HepG2 (cell line): Measurements from ENCODE around the gene BCL2. TPM values are rescaled to one million over a fixed set of nuclear protein-coding genes. Genes with fewer than 3 reads are reported as not detected.

Experiments used
- ATAC-seq: fragments of 200-7000 bp; cut with Tn5 transposase; 3 replicates; pipeline ENCODE4 v1.9.1; 2020; ENCODE audit warnings: mild to moderate bottlenecking, moderate library complexity
- BruUV-seq: library from RNA; stranded (reverse); fragments of 400-500 nt; replicated peaks from 2 replicates; lab custom pipeline; 2021; lab: Mats Ljungman, UMichigan
- CTCF ChIA-PET: fragments of 300-600 bp; formaldehyde crosslinking; extraction: SDS; loops from one replicate; lab custom pipeline; 2021; ENCODE audit warnings: low total read pairs, inconsistent platforms, low intra/inter-chr PET ratio; lab: Yijun Ruan, JAX
- POLR2A ChIA-PET: fragments of 350-600 bp; sonication (Branson Sonifier 250); formaldehyde crosslinking; loops from one replicate; lab custom pipeline; 2020; ENCODE audit warnings: antibody characterized with exemption, inconsistent platforms; lab: Yijun Ruan, JAX
- DNase-seq: peaks from one replicate; pipeline ENCODE4 v3.0.0-alpha.2; 2015; ENCODE audit warnings: low spot score
- FAIRE-seq: peaks from 3 replicates; lab custom pipeline; 2011; peaks lifted over from hg19 to GRCh38; lab: Jason Lieb, UNC
- H2AFZ ChIP-seq: one replicate; pipeline ENCODE4 v1.6.1; 2011; ENCODE audit warnings: low read length, inconsistent platforms
- H3K27ac ChIP-seq: fragments of 300-600 bp; 3 replicates; pipeline ENCODE4 v1.8.0; 2011; ENCODE audit warnings: mixed run types, mild to moderate bottlenecking, mixed read lengths, low read length, inconsistent platforms; ENCODE audit not compliant: insufficient read depth; ENCODE audit errors: extremely low read length
- H3K27me3 ChIP-seq, 2 experiments: fragments of 200-600 bp in 1 of 2; 2 replicates in 1 of 2; 3 replicates in 1 of 2; pipeline versions ENCODE4 v1.6.0 to v1.8.0; 2011; ENCODE audit warnings: low read length in 2 of 2, mild to moderate bottlenecking in 2 of 2, moderate library complexity in 2 of 2, inconsistent platforms in 1 of 2; ENCODE audit not compliant: insufficient read depth in 2 of 2, control insufficient read depth in 1 of 2
- H3K36me3 ChIP-seq, 2 experiments: fragments of 200-600 bp in 1 of 2; replicated peaks in 1 of 2; 2 replicates in 1 of 2; 3 replicates in 1 of 2; pipeline versions ENCODE4 v1.5.1 to v1.8.0; 2011; ENCODE audit warnings: low read length in 2 of 2, inconsistent platforms in 1 of 2; ENCODE audit not compliant: insufficient read depth in 2 of 2, control insufficient read depth in 1 of 2
- H3K4me1 ChIP-seq: 2 replicates; pipeline ENCODE4 v1.5.1; 2012; ENCODE audit warnings: low read length, inconsistent platforms; ENCODE audit not compliant: insufficient read depth
- H3K4me2 ChIP-seq: 2 replicates; pipeline ENCODE4 v1.6.0; 2011; ENCODE audit warnings: low read depth, low read length, inconsistent platforms
- H3K4me3 ChIP-seq, 3 experiments: fragments of 200-600 bp in 1 of 3; sonication (generic), shearing (Covaris generic) in 1 of 3; replicated peaks in 1 of 3; 2 replicates each; pipeline ENCODE4 v1.5.1; 2011 to 2016; ENCODE audit warnings: low read length in 3 of 3, inconsistent platforms in 2 of 3, low read depth in 2 of 3, mild to moderate bottlenecking in 2 of 3, control low read depth in 1 of 3, mixed read lengths in 1 of 3; ENCODE audit not compliant: insufficient read depth in 1 of 3
- H3K79me2 ChIP-seq: one replicate; pipeline ENCODE4 v1.6.1; 2011; ENCODE audit warnings: low read length, inconsistent platforms; ENCODE audit not compliant: insufficient read depth
- H3K9ac ChIP-seq: 2 replicates; pipeline ENCODE4 v1.6.0; 2011; ENCODE audit warnings: mild to moderate bottlenecking, low read depth, low read length, inconsistent platforms; ENCODE audit not compliant: insufficient read depth
- H3K9me3 ChIP-seq: 2 replicates; pipeline ENCODE4 v1.5.1; 2012; ENCODE audit warnings: mild to moderate bottlenecking, low read length
- H4K20me1 ChIP-seq: 2 replicates; pipeline ENCODE4 v1.6.0; 2011; ENCODE audit warnings: inconsistent platforms, mild to moderate bottlenecking, low read length, moderate library complexity; ENCODE audit not compliant: insufficient read depth
- AKAP8 ChIP-seq: sonication (generic); formaldehyde crosslinking; IDR thresholded peaks from 2 replicates; pipeline ENCODE4 v1.5.1; 2020; ENCODE audit warnings: mild to moderate bottlenecking, missing genetic modification reagents
- ATM ChIP-seq: fragments of 450-650 bp; IDR thresholded peaks from 2 replicates; pipeline ENCODE4 v1.7.1; 2017; ENCODE audit warnings: mild to moderate bottlenecking, borderline replicate concordance
- CBX5 ChIP-seq: sonication (generic); formaldehyde crosslinking; IDR thresholded peaks from 2 replicates; pipeline ENCODE4 v1.4.0; 2020; ENCODE audit warnings: missing genetic modification reagents, borderline replicate concordance
- KDM5B ChIP-seq: sonication (generic); formaldehyde crosslinking; IDR thresholded peaks from 2 replicates; pipeline ENCODE4 v1.4.0; 2020; ENCODE audit warnings: missing genetic modification reagents, mild to moderate bottlenecking, borderline replicate concordance
- MAZ ChIP-seq, 2 experiments: sonication (generic) in 1 of 2; formaldehyde crosslinking in 1 of 2; IDR thresholded peaks; 2 replicates each; pipeline versions ENCODE4 v1.5.0 to v1.6.1; 2012 to 2020; ENCODE audit warnings: low read depth in 2 of 2, mild to moderate bottlenecking in 2 of 2, borderline replicate concordance in 1 of 2, improper control_type of control experiment in 1 of 2, low read length in 1 of 2, missing genetic modification reagents in 1 of 2, moderate library complexity in 1 of 2
- MLLT10 ChIP-seq: sonication (generic); formaldehyde crosslinking; IDR thresholded peaks from 2 replicates; pipeline ENCODE4 v1.4.0; 2020; ENCODE audit warnings: missing genetic modification reagents
- MXI1 ChIP-seq: IDR thresholded peaks from 3 replicates; pipeline ENCODE4 v1.6.1; 2012; ENCODE audit warnings: low read depth, low read length, inconsistent platforms, borderline replicate concordance
- PAF1 ChIP-seq: IDR thresholded peaks from 2 replicates; pipeline ENCODE4 v1.6.1; 2016; ENCODE audit warnings: missing genetic modification reagents, missing compliant biosample characterization
- RELA ChIP-seq: sonication (generic); formaldehyde crosslinking; IDR thresholded peaks from 2 replicates; pipeline ENCODE4 v1.4.0; 2020; ENCODE audit warnings: missing genetic modification reagents
- STAT5B ChIP-seq: sonication (generic); formaldehyde crosslinking; IDR thresholded peaks from 2 replicates; pipeline ENCODE4 v1.4.0; 2020; ENCODE audit warnings: missing genetic modification reagents
- ZNF124 ChIP-seq: sonication (generic); formaldehyde crosslinking; IDR thresholded peaks from 2 replicates; pipeline ENCODE4 v1.4.0; 2020; ENCODE audit warnings: missing genetic modification reagents
- ZNF766 ChIP-seq: sonication (generic); formaldehyde crosslinking; IDR thresholded peaks from 2 replicates; pipeline ENCODE4 v1.5.0; 2020; ENCODE audit warnings: missing genetic modification reagents, borderline replicate concordance
- WGBS: methylation state at CpG from one replicate; pipeline ENCODE4 v1.1.6; 2017; ENCODE audit warnings: low lambda C conversion rate; 5-methylcytosine and 5-hydroxymethylcytosine counted together
- in situ Hi-C: cut with HindIII; loops from 2 replicates; pipeline ENCODE4 v1.10.0; 2017; ENCODE audit warnings: low pct_unique_long_range_greater_than_20kb; ENCODE audit not compliant: extremely low pct_ligation_motif_present
- intact Hi-C: fragments of 100-400 bp; cut with micrococcal nuclease; formaldehyde crosslinking; loops from one replicate; pipeline ENCODE4 v1.10.0; 2022; ENCODE audit not compliant: unreplicated experiment
- polyA plus RNA-seq, 8 experiments: library from polyadenylated mRNA; depleted of rRNA in 3 of 8; stranded (reverse) in 7 of 8; unstranded in 1 of 8; fragments of >200 nt; fragmentation: Illumina TruSeq in 4 of 8; extraction: Trizol in 4 of 8; gene quantifications; 2 replicates each; pipeline versions ENCODE4 v1.2.1 to v1.2.3, GENCODE V29; 2011 to 2016; ENCODE audit warnings: low read depth in 4 of 8, missing spikeins in 1 of 8, mixed read lengths in 1 of 8; ENCODE audit not compliant: insufficient read depth in 1 of 8
- total RNA-seq, 5 experiments: library from RNA; depleted of rRNA; stranded (reverse); fragments of >200 nt; fragmentation: Illumina TruSeq; extraction: Trizol; gene quantifications; 2 replicates each; pipeline ENCODE4 v1.2.3, GENCODE V29; 2016; ENCODE audit warnings: low read depth in 1 of 5
- TF ChIP-seq, protein P1 (sequence below): sonication (generic); formaldehyde crosslinking; IDR thresholded peaks from 2 replicates; pipeline ENCODE4 v1.5.0; 2020; ENCODE audit warnings: missing genetic modification reagents
- TF ChIP-seq, protein P2 (sequence below): IDR thresholded peaks from 2 replicates; pipeline ENCODE4 v1.6.1; 2016; ENCODE audit warnings: missing genetic modification reagents, missing compliant biosample characterization
- TF ChIP-seq, protein P3 (sequence below): sonication (generic); formaldehyde crosslinking; IDR thresholded peaks from 2 replicates; pipeline ENCODE4 v1.4.0; 2020; ENCODE audit warnings: missing genetic modification reagents
- TF ChIP-seq, protein P4 (sequence below): sonication (generic); formaldehyde crosslinking; IDR thresholded peaks from 2 replicates; pipeline ENCODE4 v1.4.0; 2020; ENCODE audit warnings: mild to moderate bottlenecking, missing genetic modification reagents
- TF ChIP-seq, protein P5 (sequence below): sonication (generic); formaldehyde crosslinking; IDR thresholded peaks from 2 replicates; pipeline ENCODE4 v1.4.0; 2020; ENCODE audit warnings: missing genetic modification reagents, borderline replicate concordance

Gene BCL2
- total and polyA plus RNA-seq, 2 of the 13 experiments (the other 11 are each of a cell fraction or from before 2014, with no cell fraction given): 0.07 to 0.53 TPM

DNA sequence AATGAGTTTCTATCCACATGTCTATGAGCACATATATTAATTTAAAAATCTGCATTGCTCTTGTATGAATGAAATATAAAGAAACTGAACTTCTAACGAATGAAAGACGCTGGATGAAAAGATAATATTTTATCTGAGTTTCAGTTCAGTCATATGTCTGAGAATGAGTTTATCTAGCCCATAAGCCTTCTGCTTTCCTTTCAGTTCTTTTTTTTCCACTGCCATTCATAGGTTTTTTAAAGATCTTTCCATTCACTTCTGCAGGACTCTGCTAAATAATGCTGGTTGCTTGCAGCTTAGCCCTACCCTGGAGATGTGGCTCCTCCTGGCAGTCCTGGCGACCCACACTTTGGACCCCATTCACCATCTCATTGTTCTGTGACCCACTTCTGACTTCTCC, 109.0 kb downstream of the BCL2 start (continued):
- TF ChIP-seq, protein P1, sequence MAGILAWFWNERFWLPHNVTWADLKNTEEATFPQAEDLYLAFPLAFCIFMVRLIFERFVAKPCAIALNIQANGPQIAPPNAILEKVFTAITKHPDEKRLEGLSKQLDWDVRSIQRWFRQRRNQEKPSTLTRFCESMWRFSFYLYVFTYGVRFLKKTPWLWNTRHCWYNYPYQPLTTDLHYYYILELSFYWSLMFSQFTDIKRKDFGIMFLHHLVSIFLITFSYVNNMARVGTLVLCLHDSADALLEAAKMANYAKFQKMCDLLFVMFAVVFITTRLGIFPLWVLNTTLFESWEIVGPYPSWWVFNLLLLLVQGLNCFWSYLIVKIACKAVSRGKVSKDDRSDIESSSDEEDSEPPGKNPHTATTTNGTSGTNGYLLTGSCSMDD (CRISPR knock-in tag): no peak
- TF ChIP-seq AKAP8 (no peak), RELA (CRISPR knock-in tag) (no peak), ZNF766 (CRISPR knock-in tag) (no peak), MXI1 (no peak), PAF1 (CRISPR knock-in tag) (no peak), STAT5B (CRISPR knock-in tag) (no peak), KDM5B (CRISPR knock-in tag) (no peak), ZNF124 (CRISPR knock-in tag) (no peak), ATM (no peak)
- TF ChIP-seq, protein P2, sequence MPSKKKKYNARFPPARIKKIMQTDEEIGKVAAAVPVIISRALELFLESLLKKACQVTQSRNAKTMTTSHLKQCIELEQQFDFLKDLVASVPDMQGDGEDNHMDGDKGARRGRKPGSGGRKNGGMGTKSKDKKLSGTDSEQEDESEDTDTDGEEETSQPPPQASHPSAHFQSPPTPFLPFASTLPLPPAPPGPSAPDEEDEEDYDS (CRISPR knock-in tag): no peak
- TF ChIP-seq, all 625 proteins: peak for 0

DNA sequence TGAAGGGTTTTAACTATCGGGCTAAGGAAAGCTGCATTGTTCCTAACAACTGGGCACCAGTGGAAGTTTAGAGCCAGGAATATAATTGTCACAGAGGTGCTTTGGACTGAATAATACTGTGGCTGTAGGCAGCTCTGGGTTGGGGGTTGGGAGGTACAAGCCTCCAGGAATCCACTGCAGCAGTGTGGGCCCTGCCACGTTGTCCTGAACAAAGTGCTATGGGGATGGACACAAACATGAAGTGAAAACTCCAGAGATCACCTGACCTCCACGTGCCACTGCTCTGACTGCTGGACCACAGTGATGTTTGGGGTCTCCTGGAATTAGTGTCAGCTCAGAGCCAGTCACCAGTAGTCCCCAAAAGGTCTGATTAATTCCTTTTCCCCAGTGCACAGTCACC, 110.9 kb downstream of the BCL2 start:
- FAIRE-seq (no peak), DNase-seq (no peak), ATAC-seq (no peak)
- Histone ChIP-seq H3K9ac (no peak overlapping the region), H4K20me1 (no peaks in the 10 kb centered on the region), H3K4me1 (no peaks in the 10 kb centered on the region), H3K27me3 (peaks cover 1 to 20% of the 10 kb centered on the region in 2 experiments; a peak in 4 of 5 replicates), H3K27ac (no peak overlapping the region), H3K4me3 (no peak overlapping the region), H3K4me2 (no peak overlapping the region), H3K36me3 (no peaks in the 10 kb centered on the region), H2AFZ (no peak overlapping the region), H3K9me3 (no peaks in the 10 kb centered on the region), H3K79me2 (no peaks in the 10 kb centered on the region)
- BruUV-seq: no TSS peak
- intact Hi-C loops (no loop called here), in situ Hi-C loops (no loop called here)
- ChIA-PET POLR2A (no interaction called here), CTCF (no interaction called here)
- WGBS: 30% methylated on average over 3 of the region's 3 CpGs
- TF ChIP-seq CBX5 (CRISPR knock-in tag) (no peak), MLLT10 (no peak), MAZ (IDR thresholded peaks at IDR 0.05; ENCODE audit: borderline replicate concordance, low read depth, low read length) (no peak), MAZ (CRISPR knock-in tag; IDR thresholded peaks at IDR 0.05; ENCODE audit: low read depth) (no peak)
- TF ChIP-seq, protein P3, sequence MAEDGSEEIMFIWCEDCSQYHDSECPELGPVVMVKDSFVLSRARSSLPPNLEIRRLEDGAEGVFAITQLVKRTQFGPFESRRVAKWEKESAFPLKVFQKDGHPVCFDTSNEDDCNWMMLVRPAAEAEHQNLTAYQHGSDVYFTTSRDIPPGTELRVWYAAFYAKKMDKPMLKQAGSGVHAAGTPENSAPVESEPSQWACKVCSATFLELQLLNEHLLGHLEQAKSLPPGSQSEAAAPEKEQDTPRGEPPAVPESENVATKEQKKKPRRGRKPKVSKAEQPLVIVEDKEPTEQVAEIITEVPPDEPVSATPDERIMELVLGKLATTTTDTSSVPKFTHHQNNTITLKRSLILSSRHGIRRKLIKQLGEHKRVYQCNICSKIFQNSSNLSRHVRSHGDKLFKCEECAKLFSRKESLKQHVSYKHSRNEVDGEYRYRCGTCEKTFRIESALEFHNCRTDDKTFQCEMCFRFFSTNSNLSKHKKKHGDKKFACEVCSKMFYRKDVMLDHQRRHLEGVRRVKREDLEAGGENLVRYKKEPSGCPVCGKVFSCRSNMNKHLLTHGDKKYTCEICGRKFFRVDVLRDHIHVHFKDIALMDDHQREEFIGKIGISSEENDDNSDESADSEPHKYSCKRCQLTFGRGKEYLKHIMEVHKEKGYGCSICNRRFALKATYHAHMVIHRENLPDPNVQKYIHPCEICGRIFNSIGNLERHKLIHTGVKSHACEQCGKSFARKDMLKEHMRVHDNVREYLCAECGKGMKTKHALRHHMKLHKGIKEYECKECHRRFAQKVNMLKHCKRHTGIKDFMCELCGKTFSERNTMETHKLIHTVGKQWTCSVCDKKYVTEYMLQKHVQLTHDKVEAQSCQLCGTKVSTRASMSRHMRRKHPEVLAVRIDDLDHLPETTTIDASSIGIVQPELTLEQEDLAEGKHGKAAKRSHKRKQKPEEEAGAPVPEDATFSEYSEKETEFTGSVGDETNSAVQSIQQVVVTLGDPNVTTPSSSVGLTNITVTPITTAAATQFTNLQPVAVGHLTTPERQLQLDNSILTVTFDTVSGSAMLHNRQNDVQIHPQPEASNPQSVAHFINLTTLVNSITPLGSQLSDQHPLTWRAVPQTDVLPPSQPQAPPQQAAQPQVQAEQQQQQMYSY (CRISPR knock-in tag): no peak
- TF ChIP-seq, protein P4, sequence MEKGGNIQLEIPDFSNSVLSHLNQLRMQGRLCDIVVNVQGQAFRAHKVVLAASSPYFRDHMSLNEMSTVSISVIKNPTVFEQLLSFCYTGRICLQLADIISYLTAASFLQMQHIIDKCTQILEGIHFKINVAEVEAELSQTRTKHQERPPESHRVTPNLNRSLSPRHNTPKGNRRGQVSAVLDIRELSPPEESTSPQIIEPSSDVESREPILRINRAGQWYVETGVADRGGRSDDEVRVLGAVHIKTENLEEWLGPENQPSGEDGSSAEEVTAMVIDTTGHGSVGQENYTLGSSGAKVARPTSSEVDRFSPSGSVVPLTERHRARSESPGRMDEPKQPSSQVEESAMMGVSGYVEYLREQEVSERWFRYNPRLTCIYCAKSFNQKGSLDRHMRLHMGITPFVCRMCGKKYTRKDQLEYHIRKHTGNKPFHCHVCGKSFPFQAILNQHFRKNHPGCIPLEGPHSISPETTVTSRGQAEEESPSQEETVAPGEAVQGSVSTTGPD (CRISPR knock-in tag): no peak
- TF ChIP-seq, protein P5, sequence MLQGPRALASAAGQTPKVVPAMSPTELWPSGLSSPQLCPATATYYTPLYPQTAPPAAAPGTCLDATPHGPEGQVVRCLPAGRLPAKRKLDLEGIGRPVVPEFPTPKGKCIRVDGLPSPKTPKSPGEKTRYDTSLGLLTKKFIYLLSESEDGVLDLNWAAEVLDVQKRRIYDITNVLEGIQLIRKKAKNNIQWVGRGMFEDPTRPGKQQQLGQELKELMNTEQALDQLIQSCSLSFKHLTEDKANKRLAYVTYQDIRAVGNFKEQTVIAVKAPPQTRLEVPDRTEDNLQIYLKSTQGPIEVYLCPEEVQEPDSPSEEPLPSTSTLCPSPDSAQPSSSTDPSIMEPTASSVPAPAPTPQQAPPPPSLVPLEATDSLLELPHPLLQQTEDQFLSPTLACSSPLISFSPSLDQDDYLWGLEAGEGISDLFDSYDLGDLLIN (CRISPR knock-in tag): no peak
